K562 (cell line): ENCODE data around the gene SIX3. TPM values are rescaled to one million over a fixed set of nuclear protein-coding genes. Genes with fewer than 3 reads are reported as not detected.

Experiments
- ATAC-seq: fragments of 200-7000 bp; cut with Tn5 transposase; 3 replicates; pipeline ENCODE4 v1.9.1; 2020; ENCODE audit warnings: moderate library complexity
- BruUV-seq: library from RNA; stranded (reverse); fragments of 400-500 nt; replicated peaks from 2 replicates; lab custom pipeline; 2021; lab: Mats Ljungman, UMichigan
- CTCF ChIA-PET: fragments of 300-600 bp; formaldehyde crosslinking; extraction: SDS; loops from one replicate; lab custom pipeline; 2021; ENCODE audit warnings: low intra/inter-chr PET ratio; lab: Yijun Ruan, JAX
- POLR2A ChIA-PET: fragments of 300-600, 350-650 bp; sonication (Branson Sonifier 250); formaldehyde crosslinking; extraction: SDS; loops from one replicate; lab custom pipeline; 2021; ENCODE audit warnings: antibody characterized with exemption, inconsistent platforms; lab: Yijun Ruan, JAX
- DNase-seq, 4 experiments: peaks; one replicate each; pipeline versions ENCODE4 v3.0.0 to v3.0.0-alpha.2; 2011 to 2018; ENCODE audit warnings: low spot score in 3 of 4, mixed read lengths in 3 of 4; ENCODE audit errors: extremely low read depth in 1 of 4
- FAIRE-seq: peaks from 2 replicates; lab custom pipeline; 2011; peaks lifted over from hg19 to GRCh38; lab: Jason Lieb, UNC
- H2AFZ ChIP-seq: 2 replicates; pipeline ENCODE4 v1.6.0; 2011; ENCODE audit warnings: low read depth, low read length, control low read depth, inconsistent platforms
- H3K27ac ChIP-seq: fragments of 200-600 bp; 3 replicates; pipeline ENCODE4 v1.8.0; 2011; ENCODE audit warnings: low read depth, mild to moderate bottlenecking, control low read depth, inconsistent platforms, low read length, moderate library complexity, mixed read lengths; ENCODE audit errors: extremely low read depth
- H3K27me3 ChIP-seq, 2 experiments: fragments of 300-600 bp in 1 of 2; 2 replicates in 1 of 2; 3 replicates in 1 of 2; pipeline versions ENCODE4 v1.6.0 to v1.8.0; 2011; ENCODE audit warnings: inconsistent platforms in 2 of 2, low read length in 2 of 2, mild to moderate bottlenecking in 1 of 2, mixed read lengths in 1 of 2, moderate library complexity in 1 of 2; ENCODE audit not compliant: control insufficient read depth in 2 of 2, insufficient read depth in 2 of 2
- H3K36me3 ChIP-seq: fragments of 300-600 bp; 3 replicates; pipeline ENCODE4 v1.8.0; 2011; ENCODE audit warnings: mild to moderate bottlenecking, low read length, inconsistent platforms; ENCODE audit not compliant: control insufficient read depth, insufficient read depth
- H3K4me1 ChIP-seq, 2 experiments: fragments of 200-600 bp in 1 of 2; replicated peaks in 1 of 2; 2 replicates in 1 of 2; 3 replicates in 1 of 2; pipeline versions ENCODE4 v1.5.1 to v1.8.0; 2011; ENCODE audit warnings: inconsistent platforms in 2 of 2, low read length in 2 of 2, mild to moderate bottlenecking in 1 of 2, mixed read lengths in 1 of 2, moderate library complexity in 1 of 2; ENCODE audit not compliant: control insufficient read depth in 2 of 2, insufficient read depth in 2 of 2
- H3K4me2 ChIP-seq: 2 replicates; pipeline ENCODE4 v1.6.1; 2011; ENCODE audit warnings: low read length, control low read depth, inconsistent platforms, mixed read lengths; ENCODE audit not compliant: insufficient read depth
- H3K4me3 ChIP-seq: fragments of 200-600 bp; sonication (generic), shearing (Covaris generic); 2 replicates; pipeline ENCODE4 v1.5.1; 2016; ENCODE audit warnings: control low read depth, inconsistent platforms
- H3K79me2 ChIP-seq: fragments of 200-600 bp; 3 replicates; pipeline ENCODE4 v1.8.0; 2011; ENCODE audit warnings: low read length, inconsistent platforms; ENCODE audit not compliant: control insufficient read depth, insufficient read depth
- H3K9ac ChIP-seq, 2 experiments: 2 replicates each; pipeline versions ENCODE4 v1.6.0 to v1.6.1; 2011; ENCODE audit warnings: low read depth in 2 of 2, low read length in 2 of 2, control low read depth in 1 of 2, inconsistent platforms in 1 of 2, mild to moderate bottlenecking in 1 of 2, mixed read lengths in 1 of 2; ENCODE audit not compliant: insufficient read depth in 1 of 2
- H3K9me1 ChIP-seq: one replicate; pipeline ENCODE4 v1.6.0; 2011; ENCODE audit warnings: inconsistent platforms, mild to moderate bottlenecking, low read length, moderate library complexity; ENCODE audit not compliant: control insufficient read depth, insufficient read depth
- H3K9me3 ChIP-seq: replicated peaks from 2 replicates; pipeline ENCODE4 v1.5.1; 2011; ENCODE audit warnings: low read depth, low read length, inconsistent platforms; ENCODE audit not compliant: control insufficient read depth, insufficient read depth
- H4K20me1 ChIP-seq: replicated peaks from 2 replicates; pipeline ENCODE4 v1.6.1; 2011; ENCODE audit warnings: low read length, inconsistent platforms, mixed read lengths; ENCODE audit not compliant: control insufficient read depth, insufficient read depth
- BCLAF1 ChIP-seq, 2 experiments: fragments of 450-650 bp in 1 of 2; IDR thresholded peaks; 2 replicates each; pipeline ENCODE4 v1.6.1; 2011 to 2017; ENCODE audit warnings: low read depth in 2 of 2, antibody characterized with exemption in 1 of 2, borderline replicate concordance in 1 of 2, low read length in 1 of 2, mild to moderate bottlenecking in 1 of 2, mixed read lengths in 1 of 2; ENCODE audit not compliant: control insufficient read depth in 1 of 2
- CREM ChIP-seq: IDR thresholded peaks from 2 replicates; pipeline ENCODE4 v1.6.1; 2014; ENCODE audit warnings: antibody characterized with exemption, low read depth
- CTCF ChIP-seq, 3 experiments: IDR thresholded peaks in 2 of 3; conservative IDR thresholded peaks in 1 of 3; 2 replicates each; pipeline ENCODE4 v1.5.1; 2011 to 2012; ENCODE audit warnings: low read length in 3 of 3, mild to moderate bottlenecking in 3 of 3, control low read depth in 2 of 3, improper control_type of control experiment in 1 of 3, inconsistent platforms in 1 of 3, low read depth in 1 of 3, mixed read lengths in 1 of 3, moderate library complexity in 1 of 3; ENCODE audit not compliant: insufficient read depth in 2 of 3
- RB1 ChIP-seq: fragments of 450-650 bp; IDR thresholded peaks from 2 replicates; pipeline ENCODE4 v1.6.1; 2017; ENCODE audit warnings: low read depth, mild to moderate bottlenecking
- REST ChIP-seq, 2 experiments: fragments of 450-650 bp; formaldehyde crosslinking in 1 of 2; IDR thresholded peaks; 2 replicates each; pipeline versions ENCODE4 v1.4.0 to v1.6.1; 2014 to 2020; ENCODE audit warnings: mild to moderate bottlenecking in 2 of 2, borderline replicate concordance in 1 of 2, low read depth in 1 of 2
- WGBS: fragments of 100-300 bp; shearing (Covaris generic); methylation state at CpG from one replicate; pipeline ENCODE4 v1.1.6; 2016; ENCODE audit warnings: low coverage, mixed read lengths; ENCODE audit not compliant: insufficient coverage; ENCODE audit errors: missing lambda C conversion rate; 5-methylcytosine and 5-hydroxymethylcytosine counted together
- in situ Hi-C: fragments of 300-500 bp; cut with MboI; formaldehyde crosslinking; loops from 4 replicates; pipeline ENCODE4 v1.15.0; 2018; ENCODE audit warnings: inconsistent platforms, mixed read lengths
- intact Hi-C: fragments of 100-400 bp; cut with micrococcal nuclease; formaldehyde crosslinking; loops from 2 replicates; pipeline ENCODE4 v1.14.2; 2022
- polyA plus RNA-seq, 8 experiments: library from polyadenylated mRNA; depleted of rRNA in 4 of 8; stranded (reverse) in 5 of 8; unstranded in 3 of 8; fragments of >200 nt; fragmentation: Nextera tagmentation in 2 of 8; fragmentation: Illumina TruSeq in 1 of 8; extraction: Ambion mirVana in 2 of 8; extraction: Trizol in 1 of 8; gene quantifications; 2 replicates each; pipeline versions ENCODE4 v1.2.1 to v1.2.3, GENCODE V29; 2011 to 2014; ENCODE audit warnings: inconsistent platforms in 1 of 8, missing spikeins in 1 of 8
- total RNA-seq, 7 experiments: library from RNA; depleted of rRNA in 6 of 7; stranded (reverse); fragments of >200 nt in 6 of 7; fragmentation: Illumina TruSeq in 2 of 7; extraction: Trizol in 2 of 7; gene quantifications; 2 replicates each; pipeline versions ENCODE4 v1.2.1 to v1.2.3, GENCODE V29; 2011 to 2021; ENCODE audit warnings: low replicate concordance in 1 of 7

Gene SIX3
- total and polyA plus RNA-seq, 9 of the 15 experiments (the other 6 are each of a cell fraction or from before 2014, with no cell fraction given) = not detected

- CTCF ChIA-PET = interaction anchor here (0.6 to 1.6 kb wide), 3 partner anchors 237 to 660 kb away, joined by 3 to 5 read pairs (median 4); no protein-coding TSS in a partner anchor
- H3K27me3 ChIP-seq = peaks cover 34 to 85% of the 10 kb centered on the region in 2 experiments; a peak in 4 of 5 replicates
- no TSS peak for BruUV-seq
- TF ChIP-seq CTCF (IDR thresholded peaks at IDR 0.05 in 2 of 3, conservative IDR thresholded peaks at IDR 0.05 in 1 of 3; ENCODE audit: insufficient read depth in 2 of 3, low read depth in 1 of 3, low read length in 3 of 3) (peak; percentile 67 to 75 (median 70)), REST (IDR thresholded peaks at IDR 0.05; ENCODE audit: borderline replicate concordance) (peak; percentile 14; the same call in 1 of the 2 replicates), REST (CRISPR knock-in tag; IDR thresholded peaks at IDR 0.05; ENCODE audit: low read depth) (no peak), CREM (0 out of 2 replicates have a peak, but pooled peaks have one; percentile 12), BCLAF1 (IDR thresholded peaks at IDR 0.05; ENCODE audit: borderline replicate concordance in 1 of 2, control insufficient read depth in 1 of 2, low read depth in 2 of 2, low read length in 1 of 2) (no peak), RB1 (peak; percentile 39; the same call in 1 of the 2 replicates)
Observed at GRCh38 chr2:44952143-44952805, 10.8 kb downstream of the SIX3 start.

More at GRCh38 chr2:44952143-44952805, 10.8 kb downstream of the SIX3 start:
- intact Hi-C loops = no loop called here
- in situ Hi-C loops = no loop called here
- peak; percentile 60 to 75 (median 72) for DNase-seq
- Histone ChIP-seq H3K4me3 (no peak overlapping the region), H3K9me3 (no peaks in the 10 kb centered on the region), H3K9ac (no peak overlapping the region), H2AFZ (0 out of 2 replicates have a peak overlapping the region, but pooled peaks have one; percentile 41), H3K4me2 (no peak overlapping the region), H3K4me1 (peaks cover 0 to 29% of the 10 kb centered on the region in 2 experiments; a peak in 3 of 5 replicates), H3K36me3 (no peaks in the 10 kb centered on the region), H4K20me1 (peaks cover 11% of the 10 kb centered on the region), H3K9me1 (no peaks in the 10 kb centered on the region), H3K79me2 (no peaks in the 10 kb centered on the region), H3K27ac (no peak overlapping the region)
- no peak for FAIRE-seq
- POLR2A ChIA-PET = interaction anchor here (0.6 kb wide), 1 partner anchor 127 kb away, joined by 3 read pairs; no protein-coding TSS in a partner anchor
- peak; percentile 92 for ATAC-seq
- 17% methylated on average over 50 of the region's 59 CpGs for WGBS
